ENCODE measurements around the gene RPTOR. TPM values are rescaled to one million over a fixed set of nuclear protein-coding genes. Genes with fewer than 3 reads are reported as not detected.
A peak's percentile ranks its signal among the peaks of the same experiment; 100 is the strongest.
"Not testable (repeated sequence)": the region's sequence is repeated elsewhere in the genome, so short reads cannot be mapped to it uniquely, and the experiment has no call there.

RPTOR gene
- total RNA-seq, 2 experiments from 2014 or later = 48.7 to 58.2 TPM

DNA sequence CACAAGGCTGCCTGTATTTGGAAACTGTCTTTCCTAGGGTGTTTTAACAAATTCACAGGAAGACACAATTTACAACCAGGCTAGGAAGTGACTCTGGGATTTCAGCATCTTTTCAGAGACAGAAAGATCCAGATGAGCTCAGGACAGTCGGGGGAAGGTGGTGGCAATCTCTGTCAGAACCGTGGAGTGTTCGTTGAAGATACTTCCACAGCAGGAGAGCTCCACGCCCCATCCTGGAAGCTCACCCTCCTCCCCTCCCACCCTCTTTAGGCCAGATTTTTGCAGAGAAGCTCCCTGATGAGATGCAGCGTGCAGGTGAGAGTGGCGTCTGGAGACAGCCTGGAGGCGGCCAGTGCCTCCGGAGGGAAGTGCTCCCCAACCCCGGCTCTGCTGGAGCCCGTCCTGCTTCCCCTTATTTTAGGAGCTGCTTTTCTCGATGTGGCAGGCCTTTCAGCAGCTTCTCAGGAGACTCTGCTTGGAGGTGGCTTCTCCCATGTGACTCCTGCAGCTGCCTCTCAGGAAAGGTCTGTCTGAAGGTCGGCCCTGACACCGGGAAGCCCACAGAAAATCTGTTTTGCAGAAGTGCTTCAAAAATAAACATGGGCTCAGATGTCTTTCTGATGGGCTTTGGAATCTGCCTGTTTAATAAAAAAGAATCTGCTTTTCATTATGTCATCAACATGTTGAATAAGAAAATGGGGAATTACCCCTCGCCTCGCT is 260.6 kb downstream of the RPTOR start:
- peaks cover 51% of the 10 kb centered on the region for H3K36me3 Mint-ChIP-seq (ENCODE audit: low read depth)
- DNase-seq = no peak

DNA sequence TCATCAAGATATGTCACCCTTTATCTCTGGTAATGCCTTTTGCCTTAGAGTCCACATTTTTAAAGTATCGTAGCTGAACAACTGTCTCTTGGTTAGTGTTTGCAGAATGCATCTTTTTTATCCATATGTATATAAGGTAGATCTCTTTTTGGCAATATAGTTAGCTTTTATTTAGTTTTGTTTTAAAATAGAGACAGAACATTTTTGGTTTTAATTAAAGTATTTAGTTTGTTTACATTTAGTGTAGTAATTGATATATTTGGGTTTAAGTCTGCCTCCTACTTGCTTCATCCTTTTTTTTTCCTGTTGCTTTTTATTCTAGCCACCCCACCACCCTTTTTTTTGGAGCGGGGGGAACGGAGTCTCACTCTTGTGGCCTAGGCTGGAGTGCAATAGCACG is 262.4 kb downstream of the RPTOR start:
- ChIA-PET POLR2A (no interaction called here), CTCF (interaction anchor here (0.6 to 1.9 kb wide), 4 partner anchors 13 to 211 kb away, joined by 3 to 4 read pairs (median 4); no protein-coding TSS in a partner anchor)
- H3K36me3 Mint-ChIP-seq (ENCODE audit: low read depth) = peaks cover 68% of the 10 kb centered on the region
- DNase-seq = no peak
- peaks cover 43% of the 10 kb centered on the region for H3K4me1 Mint-ChIP-seq
- no peak overlapping the region for H3K4me3 Mint-ChIP-seq
- peak overlapping the region; percentile 50 for H3K27ac Mint-ChIP-seq
- peaks cover 37% of the 10 kb centered on the region for H3K9me3 Mint-ChIP-seq
- H3K27me3 Mint-ChIP-seq = no peaks in the 10 kb centered on the region

More for the DNA sequence above, 260.6 kb downstream of the RPTOR start:
- ChIA-PET CTCF (interaction anchor here (1.0 to 2.2 kb wide), 4 partner anchors 9 to 15 kb away, joined by 3 to 7 read pairs (median 4); no protein-coding TSS in a partner anchor), POLR2A (no interaction called here)
- Mint-ChIP-seq H3K27me3 (no peaks in the 10 kb centered on the region), H3K27ac (peak overlapping the region; percentile 68), H3K4me3 (no peak overlapping the region), H3K4me1 (peaks cover 26% of the 10 kb centered on the region), H3K9me3 (peaks cover 29% of the 10 kb centered on the region)

DNA sequence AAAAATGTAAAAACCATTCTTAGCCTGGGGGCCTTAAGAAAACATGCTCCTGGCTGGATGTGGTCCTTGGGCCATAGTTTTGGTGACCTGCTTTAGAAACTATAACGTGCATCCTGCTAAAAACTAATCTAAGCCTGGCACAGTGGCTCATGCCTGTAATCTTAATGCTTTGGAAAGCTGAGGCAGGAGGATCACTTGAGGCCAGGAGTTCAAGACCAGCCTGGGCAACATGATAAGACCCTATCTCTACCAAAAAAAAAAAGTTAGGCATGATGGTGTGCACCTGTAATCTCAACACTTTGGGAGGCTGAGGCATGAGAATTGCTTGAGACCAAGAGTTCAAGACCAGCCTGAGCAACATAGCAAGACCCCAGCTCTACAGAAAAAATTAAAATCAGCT is 263.2 kb downstream of the RPTOR start:
- POLR2A ChIA-PET = no interaction called here
- Mint-ChIP-seq H3K4me3 (no peak overlapping the region), H3K27ac (no peak overlapping the region), H3K27me3 (no peaks in the 10 kb centered on the region), H3K4me1 (peaks cover 52% of the 10 kb centered on the region), H3K9me3 (peaks cover 37% of the 10 kb centered on the region), H3K36me3 (ENCODE audit: low read depth) (peaks cover 76% of the 10 kb centered on the region)
- DNase-seq = no peak
- CTCF ChIA-PET = interaction anchor here (1.9 kb wide), 1 partner anchor 12 kb away, joined by 4 read pairs; no protein-coding TSS in a partner anchor

DNA sequence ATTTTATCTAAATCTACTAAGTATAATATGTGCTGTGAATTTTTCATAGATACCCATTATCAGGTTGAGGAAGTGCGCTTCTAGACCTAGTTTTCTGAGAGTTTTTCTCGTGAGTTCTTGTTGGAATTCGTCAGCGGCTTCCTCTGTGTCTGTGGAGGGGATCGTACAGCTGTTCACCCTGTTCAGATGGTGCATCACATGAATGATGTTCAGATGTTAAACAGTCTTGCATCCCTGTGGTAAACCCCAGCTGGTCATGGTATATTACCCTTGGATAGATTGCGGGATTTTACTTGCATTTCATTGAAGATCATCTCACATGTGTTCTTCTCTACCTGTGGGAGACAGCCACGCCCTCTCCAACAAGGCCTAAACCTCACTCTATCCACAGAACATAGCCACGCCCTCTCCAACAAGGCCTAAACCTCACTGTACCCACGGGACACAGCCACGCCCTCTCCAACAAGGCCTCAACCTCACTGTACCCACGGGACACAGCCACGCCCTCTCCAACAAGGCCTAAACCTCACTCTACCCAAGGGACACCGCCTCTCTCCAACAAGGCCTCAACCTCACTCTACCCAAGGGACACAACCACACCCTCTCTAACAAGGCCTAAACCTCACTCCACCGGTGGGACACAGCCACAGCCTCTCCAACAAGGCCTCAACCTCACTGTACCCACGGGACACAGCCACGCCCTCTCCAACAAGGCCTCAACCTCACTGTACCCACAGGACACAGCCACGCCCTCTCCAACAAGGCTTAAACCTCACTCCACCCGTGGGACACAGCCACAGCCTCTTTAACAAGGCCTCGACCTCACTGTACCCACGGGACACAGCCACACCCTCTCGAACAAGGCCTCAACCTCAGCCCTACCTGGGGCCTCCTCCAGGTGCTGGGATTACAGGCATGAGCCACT is 266.8 kb downstream of the RPTOR start:
- peaks cover 67% of the 10 kb centered on the region for H3K4me1 Mint-ChIP-seq
- DNase-seq = peak; percentile 51
- no peak overlapping the region for H3K4me3 Mint-ChIP-seq
- ChIA-PET POLR2A (interaction anchor here (0.6 kb wide), 1 partner anchor 603 kb away, joined by 10 read pairs; no protein-coding TSS in a partner anchor), CTCF (interaction anchor here (1.0 to 1.3 kb wide), 2 partner anchors 45 to 69 kb away, joined by 3 read pairs; no protein-coding TSS in a partner anchor)
- peaks cover 82% of the 10 kb centered on the region for H3K36me3 Mint-ChIP-seq (ENCODE audit: low read depth)
- peak overlapping the region; percentile 96 for H3K27ac Mint-ChIP-seq
- H3K27me3 Mint-ChIP-seq = no peaks in the 10 kb centered on the region
- H3K9me3 Mint-ChIP-seq = peaks cover 28% of the 10 kb centered on the region

DNA sequence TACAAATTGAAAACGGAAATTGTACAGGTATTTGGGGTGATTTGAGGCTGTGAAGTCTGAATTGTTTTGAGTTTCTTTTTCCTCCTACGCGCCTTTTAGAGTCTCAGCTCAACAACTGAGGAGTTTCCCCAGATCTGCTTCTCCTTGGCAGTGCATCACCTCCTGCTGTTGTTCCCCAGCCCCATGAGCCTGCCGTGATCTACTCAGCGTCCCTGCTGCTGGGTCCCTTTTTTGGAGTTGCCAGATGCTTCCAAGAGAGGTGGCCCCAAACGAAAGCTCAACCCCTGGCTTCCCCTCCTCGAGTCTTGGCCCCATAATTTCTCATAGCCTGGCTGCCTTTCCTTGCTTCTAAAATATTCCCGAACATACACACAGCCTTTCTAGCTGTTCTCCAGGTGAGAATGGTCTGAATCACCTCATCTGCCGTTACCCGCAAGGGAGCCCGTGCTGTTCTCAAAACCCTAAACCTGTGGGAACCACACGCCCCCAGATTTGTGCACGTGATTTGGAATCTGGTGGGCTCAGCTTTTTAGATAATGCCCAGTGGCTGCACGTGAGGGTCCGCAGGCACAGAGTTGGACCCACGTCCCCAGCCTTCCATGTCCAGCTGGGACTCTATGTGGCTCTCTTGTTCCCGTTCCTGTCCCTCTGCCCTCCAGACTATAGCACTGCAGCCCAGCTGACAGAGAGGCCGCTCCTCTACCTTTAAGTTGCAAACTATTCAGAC is 267.9 kb downstream of the RPTOR start:
- Mint-ChIP-seq H3K9me3 (peaks cover 19% of the 10 kb centered on the region), H3K36me3 (ENCODE audit: low read depth) (peaks cover 83% of the 10 kb centered on the region), H3K27ac (peak overlapping the region; percentile 96), H3K4me1 (peaks cover 76% of the 10 kb centered on the region), H3K4me3 (peak overlapping the region; percentile 30), H3K27me3 (no peaks in the 10 kb centered on the region)
- POLR2A ChIA-PET = interaction anchor here (0.6 to 0.7 kb wide), 2 partner anchors 29 to 602 kb away, joined by 5 to 10 read pairs; no protein-coding TSS in a partner anchor
- CTCF ChIA-PET = interaction anchor here (0.6 to 1.5 kb wide), 6 partner anchors 13 to 87 kb away, joined by 3 to 5 read pairs (median 3); no protein-coding TSS in a partner anchor
- DNase-seq = no peak

DNA sequence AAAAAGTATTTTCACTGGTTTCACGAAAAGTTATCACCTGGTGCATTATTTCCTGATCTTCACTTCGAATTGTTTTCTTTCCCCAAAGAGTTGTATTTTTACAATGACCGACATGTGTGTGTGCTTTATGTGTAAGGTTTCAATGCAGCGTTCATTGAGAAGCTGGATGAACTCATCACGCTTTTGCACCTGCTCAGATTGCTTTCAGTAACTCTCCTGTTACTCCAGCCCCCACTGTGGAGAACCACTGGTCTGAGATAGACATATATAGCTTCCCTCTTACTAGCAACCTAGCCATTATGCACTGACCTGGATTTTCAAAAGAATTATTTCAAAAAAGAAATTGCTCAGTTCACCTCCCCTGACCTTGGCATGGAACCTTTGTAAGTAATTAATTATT is 268.7 kb downstream of the RPTOR start:
- Mint-ChIP-seq H3K27me3 (no peaks in the 10 kb centered on the region), H3K4me1 (peaks cover 83% of the 10 kb centered on the region), H3K4me3 (no peak overlapping the region), H3K27ac (peak overlapping the region; percentile 96), H3K9me3 (peaks cover 17% of the 10 kb centered on the region), H3K36me3 (ENCODE audit: low read depth) (peaks cover 83% of the 10 kb centered on the region)
- DNase-seq = no peak
- ChIA-PET POLR2A (interaction anchor here (0.6 kb wide), 1 partner anchor 162 kb away, joined by 3 read pairs; no protein-coding TSS in a partner anchor), CTCF (interaction anchor here (0.6 to 2.0 kb wide), 6 partner anchors 9 to 86 kb away, joined by 3 to 5 read pairs (median 4); no protein-coding TSS in a partner anchor)

DNA sequence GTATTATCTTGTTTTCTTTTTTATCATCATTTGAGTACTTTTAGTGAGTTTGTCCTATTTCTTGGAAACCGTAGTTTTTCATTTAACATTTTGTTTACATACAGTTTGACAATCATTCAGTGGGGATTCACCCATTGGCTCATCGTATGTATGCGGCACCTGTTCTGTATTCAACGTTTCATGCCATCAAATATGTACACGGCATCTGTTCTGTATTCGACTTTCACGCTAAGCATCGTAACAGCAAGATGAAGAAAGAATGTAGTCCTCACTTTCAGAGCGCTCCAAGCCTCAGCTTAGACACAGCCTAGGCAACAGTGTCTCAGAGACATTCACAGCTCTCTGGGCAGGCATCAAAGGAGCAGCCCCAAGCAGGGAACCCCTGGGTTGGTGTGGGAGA is 269.9 kb downstream of the RPTOR start:
- peaks cover 20% of the 10 kb centered on the region for H3K9me3 Mint-ChIP-seq
- peaks cover 88% of the 10 kb centered on the region for H3K36me3 Mint-ChIP-seq (ENCODE audit: low read depth)
- DNase-seq = no peak
- ChIA-PET POLR2A (no interaction called here), CTCF (interaction anchor here (1.6 to 2.0 kb wide), 3 partner anchors 11 to 29 kb away, joined by 4 to 5 read pairs (median 4); no protein-coding TSS in a partner anchor)
- no peak overlapping the region for H3K4me3 Mint-ChIP-seq
- H3K27me3 Mint-ChIP-seq = no peaks in the 10 kb centered on the region
- H3K27ac Mint-ChIP-seq = peak overlapping the region; percentile 81
- peaks cover 88% of the 10 kb centered on the region for H3K4me1 Mint-ChIP-seq

DNA sequence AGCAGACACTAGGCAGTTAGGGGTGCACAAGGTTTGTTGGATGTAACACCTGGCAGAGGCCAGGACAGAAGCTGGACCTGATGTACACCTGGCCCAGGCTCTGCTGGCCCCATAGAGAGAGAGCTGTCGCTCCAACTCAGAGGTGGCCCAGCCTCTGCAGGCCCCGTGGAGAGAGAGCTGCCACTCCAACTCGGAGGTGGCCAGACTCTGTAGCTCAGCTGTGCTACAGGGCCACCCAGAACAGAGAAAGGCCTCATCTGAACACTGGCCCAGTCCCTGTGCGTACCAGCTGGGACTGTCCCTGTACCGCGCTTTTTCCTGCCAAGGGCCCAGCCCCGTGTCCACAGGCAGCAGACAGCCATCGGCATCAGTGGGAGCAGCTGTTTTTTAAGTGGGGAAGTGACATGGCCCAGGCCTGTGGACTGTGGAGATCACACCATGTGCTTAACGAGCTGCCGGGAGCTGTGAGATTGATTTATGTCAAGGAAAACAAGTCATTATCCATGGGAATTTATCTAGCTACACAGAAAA is 270.6 kb downstream of the RPTOR start:
- Mint-ChIP-seq H3K4me1 (peaks cover 92% of the 10 kb centered on the region), H3K9me3 (peaks cover 18% of the 10 kb centered on the region), H3K36me3 (ENCODE audit: low read depth) (peaks cover 90% of the 10 kb centered on the region), H3K27ac (no peak overlapping the region), H3K27me3 (no peaks in the 10 kb centered on the region), H3K4me3 (no peak overlapping the region)
- ChIA-PET POLR2A (interaction anchor here (0.5 to 0.6 kb wide), 2 partner anchors 18 to 31 kb away, joined by 3 to 4 read pairs; no protein-coding TSS in a partner anchor), CTCF (interaction anchor here (0.9 to 2.0 kb wide), 5 partner anchors 10 to 30 kb away, joined by 3 to 5 read pairs (median 4); no protein-coding TSS in a partner anchor)
- DNase-seq = no peak

DNA sequence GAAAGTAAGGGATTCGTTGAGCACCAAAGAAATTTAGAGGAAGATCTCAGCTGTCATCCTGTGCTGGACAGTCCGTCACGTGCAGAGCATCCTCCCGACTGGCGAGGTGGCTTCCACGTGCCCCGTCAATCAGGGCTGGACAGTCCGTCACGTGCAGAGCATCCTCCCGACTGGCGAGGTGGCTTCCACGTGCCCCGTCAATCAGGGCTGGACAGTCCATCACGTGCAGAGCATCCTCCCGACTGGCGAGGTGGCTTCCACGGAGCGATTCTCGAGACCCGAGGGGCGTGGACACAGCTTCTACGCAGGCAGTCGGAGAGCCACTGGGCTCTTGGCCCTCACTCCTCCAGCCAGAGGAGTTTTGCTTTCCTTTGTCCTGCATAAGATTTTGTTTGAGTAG is 271.1 kb downstream of the RPTOR start:
- ChIA-PET CTCF (interaction anchor here (0.9 to 1.9 kb wide), 4 partner anchors 11 to 21 kb away, joined by 3 to 5 read pairs (median 3); no protein-coding TSS in a partner anchor), POLR2A (interaction anchor here (0.5 to 0.6 kb wide), 2 partner anchors 17 to 31 kb away, joined by 3 to 4 read pairs; no protein-coding TSS in a partner anchor)
- not testable (repeated sequence) for DNase-seq, H3K27me3 Mint-ChIP-seq, H3K4me3 Mint-ChIP-seq, H3K27ac Mint-ChIP-seq
- peaks cover 16% of the 10 kb centered on the region for H3K9me3 Mint-ChIP-seq
- H3K36me3 Mint-ChIP-seq (ENCODE audit: low read depth) = peaks cover 86% of the 10 kb centered on the region
- peaks cover 92% of the 10 kb centered on the region for H3K4me1 Mint-ChIP-seq

DNA sequence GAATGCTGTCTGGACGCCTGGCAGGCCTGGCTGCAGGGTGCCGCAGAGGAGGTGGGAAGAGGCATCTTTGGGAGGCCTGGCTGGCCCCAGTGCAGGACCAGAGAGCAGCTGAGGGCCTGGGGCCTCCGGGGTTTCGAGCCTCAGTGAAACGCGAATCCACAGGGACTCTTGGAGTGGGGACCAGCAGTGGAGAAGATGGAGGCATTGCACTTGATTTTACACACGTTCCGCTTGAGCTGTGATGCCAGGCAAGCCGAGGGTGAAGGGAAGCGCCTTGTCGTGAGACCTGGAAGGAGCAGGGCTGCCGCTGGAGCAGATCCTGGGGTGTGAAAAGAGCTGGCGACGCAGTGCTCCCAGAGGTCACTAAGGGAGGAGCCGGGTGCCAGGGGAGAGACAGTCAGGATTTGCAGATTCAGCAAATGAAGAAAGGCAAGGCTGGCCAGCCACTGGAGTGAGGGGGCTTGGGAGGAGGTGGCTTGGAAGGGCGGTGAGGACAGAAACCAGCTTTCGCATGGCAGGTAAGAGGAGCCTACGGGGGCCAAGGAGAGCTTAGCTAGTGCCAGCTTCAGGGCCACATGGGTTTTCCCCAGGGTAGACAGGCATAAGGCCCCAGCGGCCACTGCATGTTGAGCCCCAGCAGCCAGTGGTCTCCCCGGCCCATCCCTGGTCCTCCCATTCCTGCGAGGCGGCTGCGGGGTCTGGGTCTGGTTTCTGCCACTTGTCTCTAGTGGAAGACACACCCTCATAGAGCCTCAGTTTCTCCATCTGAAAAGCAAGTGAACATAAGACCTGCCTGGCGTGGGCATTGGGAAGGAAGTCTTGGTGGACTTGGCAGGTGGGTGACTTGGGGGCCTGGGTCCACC is 271.8 kb downstream of the RPTOR start:
- ChIA-PET CTCF (interaction anchor here (0.9 to 1.9 kb wide), 3 partner anchors 12 to 21 kb away, joined by 3 to 5 read pairs (median 3); no protein-coding TSS in a partner anchor), POLR2A (no interaction called here)
- H3K36me3 Mint-ChIP-seq (ENCODE audit: low read depth) = peaks cover 84% of the 10 kb centered on the region

DNA sequence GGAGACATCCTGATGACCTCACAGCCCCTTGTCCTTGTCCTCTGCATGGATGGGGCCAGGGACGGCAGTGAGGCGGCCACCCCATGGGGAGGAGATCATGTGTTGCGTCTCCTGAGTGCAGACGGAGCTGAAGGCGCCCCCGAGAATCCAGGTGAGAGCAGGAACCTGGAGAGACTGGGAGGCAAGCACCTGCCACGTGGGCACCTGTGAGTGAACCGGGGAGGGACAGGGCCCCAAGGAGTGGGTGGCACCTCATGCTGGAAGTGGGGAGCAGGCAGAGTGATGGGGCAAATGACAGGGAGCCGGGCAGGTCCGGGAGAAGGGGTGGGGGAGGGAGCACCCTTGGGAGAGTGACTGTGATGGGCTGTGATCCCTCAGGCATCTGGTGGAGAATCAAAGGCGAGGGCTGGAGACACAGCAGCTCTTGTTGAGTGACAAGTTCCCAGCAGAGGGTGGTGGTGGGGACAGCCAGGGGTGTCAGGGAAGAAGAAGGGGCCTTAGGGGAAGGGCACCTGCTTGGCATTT is 272.7 kb downstream of the RPTOR start:
- Mint-ChIP-seq H3K9me3 (peaks cover 11% of the 10 kb centered on the region), H3K4me3 (no peak overlapping the region), H3K27me3 (no peaks in the 10 kb centered on the region), H3K36me3 (ENCODE audit: low read depth) (peaks cover 84% of the 10 kb centered on the region), H3K27ac (peak overlapping the region; percentile 75), H3K4me1 (peaks cover 89% of the 10 kb centered on the region)
- ChIA-PET POLR2A (no interaction called here), CTCF (interaction anchor here (0.8 to 1.0 kb wide), 2 partner anchors 11 to 45 kb away, joined by 3 read pairs; no protein-coding TSS in a partner anchor)
- DNase-seq = no peak

More for the DNA sequence above, 271.8 kb downstream of the RPTOR start:
- H3K27me3 Mint-ChIP-seq = no peaks in the 10 kb centered on the region
- peaks cover 92% of the 10 kb centered on the region for H3K4me1 Mint-ChIP-seq
- peak overlapping the region; percentile 75 for H3K27ac Mint-ChIP-seq
- H3K4me3 Mint-ChIP-seq = no peak overlapping the region
- H3K9me3 Mint-ChIP-seq = peaks cover 13% of the 10 kb centered on the region
- DNase-seq = no peak

All from activated CD4-positive, alpha-beta T cell treated with anti-CD3 and anti-CD28 coated beads, Interleukin-2, amount 10 ng/mL, durations not matched to agents 7 days and 5 days (primary cell).